ENCODE data around the gene PPP1R27. TPM values are rescaled to one million over a fixed set of nuclear protein-coding genes. Genes with fewer than 3 reads are reported as not detected.

PPP1R27 gene
- total and polyA plus RNA-seq, 2 donors (not counting 3 experiments of a cell fraction or from before 2014, with no cell fraction given), result not detected

GRCh38 chr17:81801327-81801726, 33.5 kb downstream of the PPP1R27 start:
- DNase-seq (ENCODE audit: low read depth, low spot score) (no peak), FAIRE-seq (no peak)
- no peak overlapping the region for H3K4me2 ChIP-seq (ENCODE audit: insufficient read depth, low read length)
- intact Hi-C loops (cut with micrococcal nuclease) (no loop called here), dilution Hi-C loops (cut with MboI; ENCODE audit: extremely low pct_ligation_motif_present, low sequenced_read_pairs) (no loop called here)
- H3K9ac ChIP-seq (replicated peaks; ENCODE audit: extremely low read depth, insufficient read depth, low read length), result no peak overlapping the region
- H3K9me1 ChIP-seq (replicated peaks; ENCODE audit: control insufficient read depth, extremely low read depth, insufficient read depth, low read length), result no peaks in the 10 kb centered on the region
- POLR2A ChIA-PET, result no interaction called here
- H3K27me3 ChIP-seq (ENCODE audit: control insufficient read depth in 2 of 2, insufficient read depth in 2 of 2, low read length in 2 of 2), result peaks cover 25 to 36% of the 10 kb centered on the region in 2 experiments
- no peak overlapping the region for H3K27ac ChIP-seq (ENCODE audit: insufficient read depth, low read depth, low read length)
- no peaks in the 10 kb centered on the region for H3K36me3 ChIP-seq (ENCODE audit: control insufficient read depth in 2 of 2, extremely low read depth in 1 of 2, insufficient read depth in 2 of 2, low read length in 2 of 2)
- CTCF ChIA-PET, result no interaction called here
- no peak overlapping the region for H3K4me3 ChIP-seq (replicated peaks in 1 of 3; ENCODE audit: insufficient read depth in 1 of 3, low read depth in 1 of 3, low read length in 3 of 3)
- TF ChIP-seq EZH2 (IDR thresholded peaks at IDR 0.05; ENCODE audit: borderline replicate concordance, low read depth, low read length, severe bottlenecking) (no peak), JUN (IDR thresholded peaks at IDR 0.05; ENCODE audit: borderline replicate concordance, insufficient read depth, insufficient read length, low read depth) (no peak), MYC (IDR thresholded peaks at IDR 0.05; ENCODE audit: low read depth, low read length) (no peak), POLR2A (IDR thresholded peaks at IDR 0.05; ENCODE audit: low read depth, low read length) (no peak), MAX (IDR thresholded peaks at IDR 0.05; ENCODE audit: insufficient read depth, insufficient read length) (no peak), POLR2AphosphoS5 (IDR thresholded peaks at IDR 0.05; ENCODE audit: insufficient read depth, low read depth, low read length) (no peak), CTCF (IDR thresholded peaks at IDR 0.05; ENCODE audit: extremely low read depth in 1 of 2, insufficient read depth in 1 of 2, low read depth in 1 of 2, low read length in 2 of 2) (no peak), FOS (IDR thresholded peaks at IDR 0.05; ENCODE audit: borderline replicate concordance, insufficient read depth, low read length) (no peak), GATA2 (IDR thresholded peaks at IDR 0.05; ENCODE audit: insufficient read depth, insufficient read length, low read depth, low read length) (no peak)
- no peak overlapping the region for H2AFZ ChIP-seq (ENCODE audit: low read depth, low read length)
- no peaks in the 10 kb centered on the region for H3K79me2 ChIP-seq (ENCODE audit: control insufficient read depth, insufficient read depth, low read length)
- BruUV-seq (replicated peaks), result no TSS peak
- no peaks in the 10 kb centered on the region for H3K9me3 ChIP-seq (replicated peaks; ENCODE audit: control insufficient read depth, insufficient read depth, low read length)
- H4K20me1 ChIP-seq (replicated peaks; ENCODE audit: control insufficient read depth, extremely low read depth, insufficient read depth, low read length), result no peaks in the 10 kb centered on the region
- no peaks in the 10 kb centered on the region for H3K4me1 ChIP-seq (ENCODE audit: control insufficient read depth, extremely low read depth, insufficient read depth, low read length)

Data from endothelial cell of umbilical vein (primary cell).